Activated CD8-positive, alpha-beta memory T cell treated with anti-CD3 and anti-CD28 coated beads, Interleukin-2, amount 50 U/mL, for 1 hour (primary cell): ENCODE results near the gene ZNF385A.
A peak's percentile ranks its signal among the peaks of the same experiment; 100 is the strongest.

Experiments
- DNase-seq: peaks from one replicate; pipeline ENCODE4 v3.0.0-alpha.2; 2020; ENCODE audit errors: extremely low read depth

ZNF385A gene

GRCh38 chr12:54415221-54415929 lies 30.8 kb upstream of the ZNF385A start:
- DNase-seq, result no peak

GRCh38 chr12:54413284-54414190 lies 29.0 kb upstream of the ZNF385A start:
- peak; percentile 74 for DNase-seq

- DNase-seq, result no peak
Measured at GRCh38 chr12:54412786-54413185, 28.3 kb upstream of the ZNF385A start.

DNA sequence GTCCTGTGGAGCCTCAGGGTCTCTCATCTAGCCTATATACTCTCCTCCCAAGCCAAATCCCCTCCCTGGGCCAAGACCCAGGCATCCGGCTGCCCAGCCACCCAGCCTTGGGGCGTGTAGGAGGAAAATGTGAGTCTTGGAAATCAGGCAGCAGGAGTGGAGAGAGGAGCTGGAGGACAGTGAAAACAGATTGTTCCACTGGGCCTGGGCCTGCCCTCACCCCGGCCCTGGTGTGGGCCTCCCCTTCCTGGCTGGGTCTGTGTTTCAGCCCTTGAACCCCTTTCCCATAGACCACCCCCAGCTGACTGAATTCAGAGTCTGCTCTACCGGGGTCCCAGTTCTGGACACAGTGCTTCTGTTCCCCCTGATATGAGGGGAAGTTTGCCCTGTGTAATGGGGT lies 27.8 kb upstream of the ZNF385A start:
- no peak for DNase-seq

GRCh38 chr12:54411391-54412241 lies 27.1 kb upstream of the ZNF385A start:
- no peak for DNase-seq

DNA sequence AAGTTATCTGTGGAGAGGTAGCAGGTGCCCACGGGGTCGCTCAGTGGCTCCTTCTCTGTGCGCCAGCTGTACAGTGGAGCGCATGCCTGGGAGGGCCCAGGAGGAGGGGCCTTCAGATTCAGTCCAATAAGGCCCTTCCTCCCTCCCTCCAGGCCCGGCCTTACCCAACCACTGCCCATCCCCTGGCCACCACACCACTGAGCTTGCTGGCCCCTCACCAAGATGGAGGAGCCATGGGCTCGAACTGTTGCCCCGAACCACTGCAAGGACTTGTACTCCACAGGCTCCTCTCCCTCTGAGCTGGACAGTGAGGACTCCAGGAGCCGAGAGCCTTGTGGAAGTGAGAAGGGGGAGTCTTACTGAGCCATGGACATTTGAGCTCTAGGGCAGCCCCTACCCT lies 24.7 kb upstream of the ZNF385A start:
- DNase-seq, result no peak

GRCh38 chr12:54407183-54407905 lies 22.8 kb upstream of the ZNF385A start:
- DNase-seq, result no peak

DNA sequence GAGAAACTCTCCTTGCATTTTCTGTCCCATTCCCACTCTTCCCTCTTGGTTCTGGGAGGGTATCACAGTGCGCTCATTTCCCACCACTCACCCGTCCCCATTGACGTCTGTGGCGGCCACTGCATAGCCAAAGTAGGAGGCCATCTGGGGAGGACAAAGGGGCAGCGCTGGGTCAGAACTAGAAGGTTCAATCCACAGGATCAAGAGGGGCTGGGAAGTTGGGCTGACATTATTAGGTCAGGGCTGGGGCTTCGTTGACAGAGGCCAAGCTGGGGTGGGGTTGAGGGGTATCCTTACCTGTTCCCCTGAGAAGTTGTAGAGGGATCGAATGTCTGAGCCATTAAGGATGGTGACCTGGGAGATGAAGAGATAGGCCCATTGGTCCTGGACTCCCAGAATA lies 21.0 kb upstream of the ZNF385A start:
- DNase-seq, result no peak

DNA sequence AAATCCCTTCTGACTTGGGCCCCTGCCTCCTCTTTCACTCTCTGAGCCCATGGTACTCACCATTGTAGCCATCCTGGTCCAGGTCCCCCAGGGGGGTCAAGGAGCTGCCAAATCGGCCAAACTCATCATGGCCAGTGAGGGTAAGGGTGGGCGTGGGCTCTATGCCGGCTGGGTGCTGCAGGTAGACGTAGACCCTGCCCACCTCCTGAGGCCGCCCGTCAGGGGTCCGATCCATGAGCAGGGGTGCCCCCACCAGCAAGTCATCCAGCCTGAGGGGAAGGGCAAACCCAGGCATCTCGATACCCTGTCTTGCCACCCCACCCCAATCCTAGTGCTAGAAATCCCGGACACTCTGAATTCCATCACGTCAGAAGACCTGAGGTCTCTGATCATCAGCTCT lies 20.6 kb upstream of the ZNF385A start:
- DNase-seq, result no peak

GRCh38 chr12:54404061-54405004 lies 19.8 kb upstream of the ZNF385A start:
- no peak for DNase-seq

GRCh38 chr12:54401119-54401518 lies 16.6 kb upstream of the ZNF385A start:
- DNase-seq, result no peak

DNA sequence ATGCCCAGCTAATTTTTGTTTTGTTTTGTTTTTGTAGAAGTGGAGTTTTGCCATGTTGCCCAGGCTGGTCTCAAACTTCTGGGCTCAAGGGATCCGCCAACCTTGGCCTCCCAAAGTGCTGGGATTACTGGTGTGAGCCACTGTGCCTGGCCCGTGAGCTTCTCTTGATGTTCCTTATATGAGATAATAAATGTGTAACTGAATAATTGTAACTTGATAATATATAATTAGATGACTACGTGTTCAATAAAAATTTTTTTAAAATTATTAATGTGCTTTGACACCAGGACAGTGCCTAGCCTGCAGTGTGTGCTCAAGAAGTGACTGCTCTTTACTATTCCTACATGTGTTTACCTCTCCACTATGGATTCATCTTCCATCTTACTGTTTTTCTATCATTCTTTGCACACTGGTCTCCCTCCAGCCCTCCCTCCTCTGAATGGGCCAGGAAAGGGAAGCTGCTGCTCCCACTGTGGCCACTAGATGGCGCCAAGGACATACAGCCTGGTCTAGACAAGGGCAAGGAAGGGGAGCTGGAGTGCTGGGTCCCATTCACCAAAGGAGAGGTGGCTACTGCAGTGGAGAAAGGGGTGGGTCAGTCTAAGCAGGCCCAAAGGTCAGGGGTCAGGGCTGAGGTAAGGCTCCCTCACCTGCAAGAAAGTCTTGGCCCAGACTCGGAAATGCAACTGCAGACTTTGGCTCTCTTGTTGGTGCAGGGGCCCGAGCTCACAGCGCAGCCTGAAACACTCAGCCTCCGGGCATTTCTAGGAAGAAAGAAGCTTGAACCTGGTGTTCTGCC lies 14.7 kb upstream of the ZNF385A start:
- DNase-seq, result peak; percentile 68

GRCh38 chr12:54398218-54398617 lies 13.7 kb upstream of the ZNF385A start:
- no peak for DNase-seq

- no peak for DNase-seq
Measured at GRCh38 chr12:54397157-54397556, 12.6 kb upstream of the ZNF385A start.

DNA sequence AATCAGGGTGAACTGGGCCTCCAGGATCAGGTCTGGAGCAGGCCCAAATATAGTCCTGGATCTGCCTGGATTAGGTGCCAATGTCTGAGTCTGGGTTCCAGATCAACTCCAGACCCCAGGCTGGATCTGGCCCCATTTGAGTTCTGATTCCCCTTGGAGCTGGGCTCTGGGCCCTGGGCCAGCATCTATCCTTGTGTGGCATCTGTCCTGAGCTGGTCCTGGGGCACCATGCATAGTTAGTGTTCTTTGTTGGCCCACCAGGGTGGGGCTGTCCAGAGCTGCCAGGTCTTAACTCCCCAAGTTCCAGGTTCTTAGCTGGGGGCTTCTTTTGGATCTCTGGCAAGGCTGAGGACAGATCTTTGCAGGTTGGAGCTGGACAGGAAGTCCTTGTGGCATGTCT lies 11.0 kb upstream of the ZNF385A start:
- DNase-seq, result no peak

- DNase-seq, result no peak
Measured at GRCh38 chr12:54394986-54395385, 10.5 kb upstream of the ZNF385A start.

- no peak for DNase-seq
Measured at GRCh38 chr12:54394281-54394719, 9.8 kb upstream of the ZNF385A start.

DNA sequence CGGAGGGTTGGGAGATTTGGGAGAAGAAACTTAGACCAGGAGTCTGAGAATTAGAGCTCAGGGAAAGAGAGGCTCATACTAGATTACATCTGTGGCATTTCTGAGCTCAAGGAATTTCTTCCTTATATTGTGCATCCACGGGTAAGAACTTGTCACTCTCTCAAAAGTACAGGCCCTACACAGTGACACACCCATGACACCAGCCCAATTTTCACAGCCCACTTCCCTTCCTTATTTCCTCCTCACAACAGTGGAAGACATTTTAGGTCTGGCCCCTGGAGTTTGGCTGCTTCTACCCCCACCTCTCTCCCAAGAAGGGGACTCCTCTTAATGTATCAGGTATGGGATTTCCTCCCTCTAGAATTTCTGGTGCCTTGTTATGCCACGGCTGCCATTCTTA lies 9.2 kb upstream of the ZNF385A start:
- DNase-seq, result no peak

DNA sequence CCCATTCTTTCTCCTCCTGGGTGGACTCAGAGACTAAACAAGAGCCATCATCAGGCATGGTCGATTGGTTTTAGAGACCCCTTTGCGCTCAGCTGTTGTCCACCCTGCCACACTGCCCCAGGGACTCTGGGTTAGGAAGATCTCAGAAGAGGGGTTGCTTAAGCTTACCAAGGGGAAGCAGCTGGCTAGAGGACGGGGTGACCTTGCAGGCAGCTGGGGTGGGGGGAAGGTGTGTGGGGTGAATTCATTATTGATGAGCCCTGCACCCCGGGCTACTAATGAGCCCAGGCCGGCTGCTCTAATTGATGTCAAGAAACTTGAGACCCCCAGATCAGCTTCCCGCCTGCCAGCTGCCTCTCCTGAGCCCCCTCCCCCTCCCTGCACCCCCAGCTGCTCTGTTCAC lies 8.7 kb upstream of the ZNF385A start:
- DNase-seq, result no peak
